ENCODE data around the gene HINFP. TPM values are rescaled to one million over a fixed set of nuclear protein-coding genes. Genes with fewer than 3 reads are reported as not detected.

Gene HINFP
- total and polyA plus RNA-seq, 2 of the 8 experiments (the other 6 are each of a cell fraction or from before 2014, with no cell fraction given), result 35.0 to 37.3 TPM

GRCh38 chr11:119178166-119178680 lies 56.8 kb downstream of the HINFP start:
- Histone ChIP-seq H4K91ac (replicated peaks; ENCODE audit: insufficient read length, low read length) (no peak overlapping the region), H3K23ac (ENCODE audit: insufficient read length) (no peak overlapping the region), H3K56ac (replicated peaks; ENCODE audit: insufficient read length, low read depth, low read length) (no peak overlapping the region), H3K9ac (replicated peaks in 1 of 4; ENCODE audit: extremely low read depth in 1 of 4, low read depth in 3 of 4, low read length in 3 of 4) (no peak overlapping the region), H4K5ac (ENCODE audit: insufficient read length, low read depth, low read length) (no peak overlapping the region), H2BK15ac (ENCODE audit: low read length) (no peak overlapping the region), H2BK120ac (replicated peaks; ENCODE audit: low read depth, low read length) (no peak overlapping the region), H3K79me2 (ENCODE audit: control insufficient read depth in 1 of 2, insufficient read depth in 2 of 2, low read length in 2 of 2) (no peaks in the 10 kb centered on the region), H3K9me3 (ENCODE audit: insufficient read depth in 2 of 2, low read depth in 1 of 2, low read length in 1 of 2) (no peaks in the 10 kb centered on the region), H2BK12ac (ENCODE audit: low read depth, low read length) (no peak overlapping the region), H4K20me1 (replicated peaks in 1 of 2; ENCODE audit: control insufficient read depth in 1 of 2, insufficient read depth in 2 of 2, low read length in 2 of 2) (peaks cover 0 to 6% of the 10 kb centered on the region in 2 experiments), H2BK20ac (ENCODE audit: low read length) (no peak overlapping the region), H2BK5ac (ENCODE audit: low read depth, low read length) (no peak overlapping the region), H3K27ac (ENCODE audit: low read depth, low read length) (no peak overlapping the region), H3K4me3 (ENCODE audit: extremely low read depth in 1 of 4, insufficient read depth in 2 of 4, low read depth in 3 of 4, low read length in 4 of 4) (no peak overlapping the region), H3K23me2 (ENCODE audit: low read depth, low read length) (no peaks in the 10 kb centered on the region), H3K14ac (ENCODE audit: insufficient read length) (no peak overlapping the region), H3K18ac (ENCODE audit: extremely low read depth, low read length) (no peak overlapping the region), H2AK5ac (ENCODE audit: low read depth, low read length) (no peak overlapping the region), H3K4ac (replicated peaks; ENCODE audit: insufficient read length, low read depth, low read length) (no peak overlapping the region), H3K4me2 (ENCODE audit: insufficient read depth in 1 of 2, low read depth in 2 of 2, low read length in 2 of 2) (no peak overlapping the region), H2AFZ (ENCODE audit: low read length) (no peak overlapping the region), H3K79me1 (ENCODE audit: low read depth, low read length) (no peaks in the 10 kb centered on the region), H3K27me3 (replicated peaks in 1 of 4; ENCODE audit: control insufficient read depth in 3 of 4, extremely low read depth in 1 of 4, insufficient read depth in 3 of 4, low read length in 3 of 4) (no peaks in the 10 kb centered on the region), H3K4me1 (replicated peaks in 1 of 4; ENCODE audit: control insufficient read depth in 3 of 4, insufficient read depth in 4 of 4, low read length in 3 of 4) (no peaks in the 10 kb centered on the region), H4K8ac (ENCODE audit: extremely low read depth, insufficient read depth, low read length) (no peak overlapping the region), H3K36me3 (ENCODE audit: control insufficient read depth in 2 of 4, insufficient read depth in 4 of 4, low read length in 3 of 4) (peaks cover 0 to 3% (median 0%) of the 10 kb centered on the region in 4 experiments; a peak in 2 of 8 replicates)
- FAIRE-seq, result no peak
- CTCF ChIA-PET (ENCODE audit: partially characterized antibody), result interaction anchor here (0.8 to 24.3 kb wide), 3 partner anchors 11 to 43 kb away, joined by 4 to 389 read pairs (median 4); partner anchors contain the start of gene ABCG4
- no peak for DNase-seq (ENCODE audit: low read depth in 1 of 2, low spot score in 2 of 2)
- 88% methylated on average over 4 of the region's 4 CpGs; no CpG with 5 or more reads in 1 of the 2 experiments for WGBS, 2 experiments (ENCODE audit: extremely low coverage in 1 of 2, insufficient coverage in 1 of 2, insufficient read length in 1 of 2, insufficient replicate concordance in 2 of 2, low coverage in 1 of 2, low lambda C conversion rate in 2 of 2, missing lambda C conversion rate in 1 of 2)
- POLR2A ChIA-PET (ENCODE audit: partially characterized antibody), result interaction anchor here (1.7 kb wide), 1 partner anchor 9 kb away, joined by 9 read pairs; the partner anchor contains the start of gene NLRX1
- TF ChIP-seq PHF8 (conservative IDR thresholded peaks at IDR 0.05; ENCODE audit: low read depth, low read length), result no peak
- TF ChIP-seq BCL11A (IDR thresholded peaks at IDR 0.05; ENCODE audit: low read depth in 2 of 2, low read length in 2 of 2), result no peak
- TF ChIP-seq SP4 (IDR thresholded peaks at IDR 0.05; ENCODE audit: low read length), result no peak
- TF ChIP-seq GABPA (IDR thresholded peaks at IDR 0.05; ENCODE audit: borderline replicate concordance, insufficient read depth, low read length), result no peak
- no peak for TF ChIP-seq GTF2F1 (IDR thresholded peaks at IDR 0.05; ENCODE audit: borderline replicate concordance, low read depth, low read length)
- no peak for TF ChIP-seq NANOG (IDR thresholded peaks at IDR 0.05; ENCODE audit: insufficient read depth, low read depth, low read length, poor library complexity, severe bottlenecking)
- no peak for TF ChIP-seq SP1 (IDR thresholded peaks at IDR 0.05; ENCODE audit: low read depth, low read length)
- no peak for TF ChIP-seq TAF1 (IDR thresholded peaks at IDR 0.05; ENCODE audit: low read depth, low read length)
- TF ChIP-seq CREB1 (IDR thresholded peaks at IDR 0.05), result no peak
- TF ChIP-seq RFX5 (IDR thresholded peaks at IDR 0.05; ENCODE audit: borderline replicate concordance, low read depth, low read length), result no peak
- TF ChIP-seq ZNF274 (IDR thresholded peaks at IDR 0.05; ENCODE audit: borderline replicate concordance, extremely low read depth, low read length), result no peak
- TF ChIP-seq KDM4A (IDR thresholded peaks at IDR 0.05; ENCODE audit: low read depth, low read length, severe bottlenecking), result no peak
- TF ChIP-seq EGR1 (IDR thresholded peaks at IDR 0.05; ENCODE audit: borderline replicate concordance, low read depth, low read length), result no peak
- no peak for TF ChIP-seq JUN (IDR thresholded peaks at IDR 0.05; ENCODE audit: low read depth, low read length)
- no peak for TF ChIP-seq SP2 (IDR thresholded peaks at IDR 0.05; ENCODE audit: low read length)

Data from H1 (cell line).